Islet precursor cell (in vitro differentiated cells): ENCODE data around the gene NLRP4.

Experiments used
- DNase-seq: peaks from one replicate; pipeline ENCODE4 v3.0.0-alpha.2; 2018

The NLRP4 gene, protein sequence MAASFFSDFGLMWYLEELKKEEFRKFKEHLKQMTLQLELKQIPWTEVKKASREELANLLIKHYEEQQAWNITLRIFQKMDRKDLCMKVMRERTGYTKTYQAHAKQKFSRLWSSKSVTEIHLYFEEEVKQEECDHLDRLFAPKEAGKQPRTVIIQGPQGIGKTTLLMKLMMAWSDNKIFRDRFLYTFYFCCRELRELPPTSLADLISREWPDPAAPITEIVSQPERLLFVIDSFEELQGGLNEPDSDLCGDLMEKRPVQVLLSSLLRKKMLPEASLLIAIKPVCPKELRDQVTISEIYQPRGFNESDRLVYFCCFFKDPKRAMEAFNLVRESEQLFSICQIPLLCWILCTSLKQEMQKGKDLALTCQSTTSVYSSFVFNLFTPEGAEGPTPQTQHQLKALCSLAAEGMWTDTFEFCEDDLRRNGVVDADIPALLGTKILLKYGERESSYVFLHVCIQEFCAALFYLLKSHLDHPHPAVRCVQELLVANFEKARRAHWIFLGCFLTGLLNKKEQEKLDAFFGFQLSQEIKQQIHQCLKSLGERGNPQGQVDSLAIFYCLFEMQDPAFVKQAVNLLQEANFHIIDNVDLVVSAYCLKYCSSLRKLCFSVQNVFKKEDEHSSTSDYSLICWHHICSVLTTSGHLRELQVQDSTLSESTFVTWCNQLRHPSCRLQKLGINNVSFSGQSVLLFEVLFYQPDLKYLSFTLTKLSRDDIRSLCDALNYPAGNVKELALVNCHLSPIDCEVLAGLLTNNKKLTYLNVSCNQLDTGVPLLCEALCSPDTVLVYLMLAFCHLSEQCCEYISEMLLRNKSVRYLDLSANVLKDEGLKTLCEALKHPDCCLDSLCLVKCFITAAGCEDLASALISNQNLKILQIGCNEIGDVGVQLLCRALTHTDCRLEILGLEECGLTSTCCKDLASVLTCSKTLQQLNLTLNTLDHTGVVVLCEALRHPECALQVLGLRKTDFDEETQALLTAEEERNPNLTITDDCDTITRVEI

GRCh38 chr19:55836340-55836739 lies at the start of gene NLRP4:
Gene NLRP4, plus strand, starts transcription at chr19:55836540. Its CDS starts 15,541 bp downstream, at chr19:55852081.
- no peak for DNase-seq

- DNase-seq = no peak
Observed at GRCh38 chr19:55795021-55795420, 41.3 kb upstream of the NLRP4 start.

DNA sequence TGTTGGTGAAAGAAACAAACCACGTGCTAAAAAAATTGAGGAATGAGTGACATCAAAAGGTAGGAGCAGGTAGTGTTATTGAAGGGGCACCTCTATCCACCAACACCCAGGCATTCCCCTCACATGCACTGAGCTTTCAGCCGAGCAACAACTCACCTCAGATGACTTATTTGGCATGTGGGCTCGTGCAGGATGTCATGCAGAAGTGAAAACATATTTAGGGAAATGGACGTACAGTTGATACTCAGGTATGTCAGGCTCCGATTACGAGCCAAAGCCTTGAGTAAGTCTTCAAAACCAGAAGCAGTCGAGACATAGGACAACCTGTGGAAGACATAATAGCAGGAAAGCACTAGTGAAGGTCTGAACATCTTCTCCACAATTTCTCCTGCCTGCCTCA lies 34.9 kb upstream of the NLRP4 start:
- DNase-seq = no peak

GRCh38 chr19:55802281-55802680 lies 34.1 kb upstream of the NLRP4 start:
- no peak for DNase-seq

DNA sequence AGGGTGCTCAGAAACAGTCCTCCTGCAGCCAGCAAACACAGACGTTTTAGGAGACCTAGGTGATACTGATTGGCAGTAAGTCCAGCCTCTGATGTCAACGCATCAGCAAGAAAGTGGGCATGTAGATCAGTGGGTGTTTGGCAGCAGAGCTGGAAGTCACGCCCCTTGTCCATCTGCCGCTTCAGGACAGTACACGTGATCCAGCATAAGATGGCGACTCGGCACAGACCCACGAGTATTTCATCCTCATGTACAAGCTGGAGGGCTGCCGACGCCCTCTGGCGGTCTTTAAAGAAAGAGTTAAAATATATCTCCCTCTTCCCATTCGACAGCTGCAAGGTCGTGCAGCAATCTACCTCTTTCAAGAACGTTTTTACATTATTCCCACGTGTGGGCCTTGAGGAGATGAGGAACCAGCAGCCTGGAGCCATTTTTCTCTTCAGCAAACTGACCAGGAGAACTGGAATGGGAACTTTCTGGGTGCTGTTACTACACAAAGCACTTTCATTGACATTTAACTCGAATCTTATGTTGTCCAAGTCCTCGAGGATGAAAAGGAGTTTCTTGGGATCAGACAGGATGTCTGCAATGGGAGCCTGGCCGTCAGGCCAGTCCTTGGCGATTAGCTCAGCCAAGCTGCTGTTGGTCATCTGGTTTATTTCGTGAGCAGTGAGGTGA lies 26.8 kb upstream of the NLRP4 start:
- DNase-seq = peak; percentile 46

- DNase-seq = no peak
Observed at GRCh38 chr19:55811340-55811739, 25.0 kb upstream of the NLRP4 start.

GRCh38 chr19:55812449-55812848 lies 23.9 kb upstream of the NLRP4 start:
- DNase-seq = no peak

GRCh38 chr19:55813906-55814305 lies 22.4 kb upstream of the NLRP4 start:
- DNase-seq = no peak

- no peak for DNase-seq
Observed at GRCh38 chr19:55820037-55820436, 16.3 kb upstream of the NLRP4 start.

GRCh38 chr19:55830656-55831055 lies 5.7 kb upstream of the NLRP4 start:
- no peak for DNase-seq

GRCh38 chr19:55831846-55832245 lies 4.5 kb upstream of the NLRP4 start, which contains the start of gene NLRP11:
Gene NLRP11, minus strand, starts transcription at chr19:55831999. Its CDS starts 13,825 bp downstream, at chr19:55818174.
- no peak for DNase-seq

DNA sequence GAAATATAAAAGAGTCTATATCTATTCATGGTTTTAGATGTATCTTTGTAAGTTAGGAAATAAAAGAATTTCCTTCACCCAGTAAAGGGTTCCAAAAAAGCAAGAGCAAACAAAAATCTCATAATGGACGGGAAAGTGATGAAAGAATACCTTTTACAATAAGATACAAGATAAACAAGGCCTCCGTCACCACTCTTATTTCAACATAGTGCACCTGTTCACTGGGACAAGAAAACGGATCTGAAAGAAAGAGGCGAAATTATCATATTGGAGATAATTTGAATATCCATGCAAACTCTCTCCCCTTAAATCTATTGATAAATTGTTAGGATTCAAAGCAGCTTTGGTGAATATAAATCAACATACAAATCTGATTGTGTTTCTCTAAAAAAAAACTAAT lies 3.7 kb upstream of the NLRP4 start:
- no peak for DNase-seq

DNA sequence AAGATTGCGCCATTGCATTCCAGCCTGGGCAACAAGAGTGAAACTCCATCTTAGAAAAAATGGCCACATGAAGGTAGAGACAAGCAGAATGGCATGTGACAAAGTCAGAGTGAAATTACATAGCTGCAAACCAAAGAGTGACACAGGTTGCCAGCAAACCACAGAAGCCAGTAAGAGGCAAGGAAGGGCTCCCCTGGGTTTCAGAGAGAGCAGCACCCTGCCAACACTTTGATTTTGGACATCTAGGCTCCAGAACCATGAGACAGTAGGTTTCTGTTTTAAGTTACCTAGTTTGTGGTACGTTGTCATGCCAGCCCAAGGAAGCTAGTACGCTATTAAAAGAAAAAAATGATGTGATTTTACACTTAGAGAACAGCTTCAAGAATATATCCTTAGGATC lies 1.9 kb downstream of the NLRP4 start:
- DNase-seq = no peak

DNA sequence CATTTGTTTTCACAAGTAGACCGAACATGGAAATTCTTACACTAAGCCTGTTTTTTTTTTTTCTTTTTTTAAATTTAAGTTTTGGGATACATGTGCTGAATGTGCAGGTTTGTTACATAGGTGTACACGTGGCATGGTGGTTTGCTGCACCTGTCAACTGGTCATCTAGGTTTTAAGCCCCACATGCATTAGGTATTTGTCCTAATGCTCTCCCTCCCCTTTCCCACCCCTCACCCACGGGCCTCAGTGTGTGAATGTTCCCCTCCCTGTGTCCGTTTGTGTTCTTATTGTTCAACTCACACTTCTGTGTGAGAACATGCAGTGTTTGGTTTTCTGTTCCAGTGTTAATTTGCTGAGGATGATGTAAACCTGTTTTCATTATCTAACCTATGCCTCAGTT lies 2.6 kb downstream of the NLRP4 start:
- DNase-seq = no peak

GRCh38 chr19:55855160-55855559 lies 18.8 kb downstream of the NLRP4 start:
- no peak for DNase-seq

DNA sequence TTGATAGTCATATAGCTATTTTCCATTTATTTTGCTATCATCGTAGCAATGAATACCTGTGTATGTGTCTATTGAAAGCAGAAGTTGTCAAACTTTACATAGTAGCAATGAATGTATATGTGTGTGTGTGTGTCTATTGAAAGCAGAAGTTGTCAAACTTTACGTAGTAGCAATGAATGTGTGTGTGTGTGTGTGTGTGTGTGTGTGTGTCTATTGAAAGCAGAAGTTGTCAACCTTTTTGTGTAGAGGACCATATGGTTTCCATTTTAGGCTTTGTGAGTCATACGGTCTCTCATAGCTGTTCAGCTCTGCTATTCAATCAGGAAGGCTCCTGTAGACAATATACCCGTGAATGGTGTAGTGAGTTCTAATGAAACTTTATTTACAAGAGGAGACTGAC lies 20.8 kb downstream of the NLRP4 start:
- DNase-seq = no peak

DNA sequence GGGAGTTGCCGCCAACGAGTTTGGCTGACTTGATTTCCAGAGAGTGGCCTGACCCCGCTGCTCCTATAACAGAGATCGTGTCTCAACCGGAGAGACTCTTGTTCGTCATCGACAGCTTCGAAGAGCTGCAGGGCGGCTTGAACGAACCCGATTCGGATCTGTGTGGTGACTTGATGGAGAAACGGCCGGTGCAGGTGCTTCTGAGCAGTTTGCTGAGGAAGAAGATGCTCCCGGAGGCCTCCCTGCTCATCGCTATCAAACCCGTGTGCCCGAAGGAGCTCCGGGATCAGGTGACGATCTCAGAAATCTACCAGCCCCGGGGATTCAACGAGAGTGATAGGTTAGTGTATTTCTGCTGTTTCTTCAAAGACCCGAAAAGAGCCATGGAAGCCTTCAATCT lies 21.6 kb downstream of the NLRP4 start:
- DNase-seq = no peak

DNA sequence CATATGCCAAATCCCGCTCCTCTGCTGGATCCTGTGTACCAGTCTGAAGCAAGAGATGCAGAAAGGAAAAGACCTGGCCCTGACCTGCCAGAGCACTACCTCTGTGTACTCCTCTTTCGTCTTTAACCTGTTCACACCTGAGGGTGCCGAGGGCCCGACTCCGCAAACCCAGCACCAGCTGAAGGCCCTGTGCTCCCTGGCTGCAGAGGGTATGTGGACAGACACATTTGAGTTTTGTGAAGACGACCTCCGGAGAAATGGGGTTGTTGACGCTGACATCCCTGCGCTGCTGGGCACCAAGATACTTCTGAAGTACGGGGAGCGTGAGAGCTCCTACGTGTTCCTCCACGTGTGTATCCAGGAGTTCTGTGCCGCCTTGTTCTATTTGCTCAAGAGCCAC lies 22.1 kb downstream of the NLRP4 start:
- DNase-seq = no peak

GRCh38 chr19:55858969-55859368 lies 22.6 kb downstream of the NLRP4 start:
- no peak for DNase-seq

GRCh38 chr19:55866521-55866920 lies 30.2 kb downstream of the NLRP4 start:
- no peak for DNase-seq

- no peak for DNase-seq
Observed at GRCh38 chr19:55867101-55867500, 30.8 kb downstream of the NLRP4 start.

GRCh38 chr19:55870736-55871135 lies 34.4 kb downstream of the NLRP4 start:
- no peak for DNase-seq

DNA sequence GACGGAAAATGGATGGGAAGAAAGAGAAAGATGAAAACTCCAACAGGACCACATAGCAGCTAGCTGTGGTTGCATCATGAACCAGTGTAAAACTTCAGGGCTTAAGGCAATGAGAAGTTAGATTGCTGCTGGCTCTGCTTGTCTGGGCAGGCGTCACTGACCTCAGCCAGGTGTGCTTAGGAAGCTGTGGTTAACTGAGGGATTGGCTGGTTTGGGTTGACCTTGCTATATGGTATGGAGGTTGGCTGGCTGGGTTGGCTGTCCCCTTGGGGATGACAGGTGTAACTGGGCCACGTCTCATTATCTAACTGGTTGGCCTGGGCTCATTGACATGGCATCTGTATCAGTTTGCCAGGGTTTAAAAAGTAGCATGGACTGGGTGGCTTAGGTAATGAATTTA lies 40.9 kb downstream of the NLRP4 start:
- no peak for DNase-seq
